ENCODE measurements around the gene HOXB7. TPM values are rescaled to one million over a fixed set of nuclear protein-coding genes. Genes with fewer than 3 reads are reported as not detected.

HOXB7 gene
- total RNA-seq, 1 experiment from 2014 or later = not detected

DNA sequence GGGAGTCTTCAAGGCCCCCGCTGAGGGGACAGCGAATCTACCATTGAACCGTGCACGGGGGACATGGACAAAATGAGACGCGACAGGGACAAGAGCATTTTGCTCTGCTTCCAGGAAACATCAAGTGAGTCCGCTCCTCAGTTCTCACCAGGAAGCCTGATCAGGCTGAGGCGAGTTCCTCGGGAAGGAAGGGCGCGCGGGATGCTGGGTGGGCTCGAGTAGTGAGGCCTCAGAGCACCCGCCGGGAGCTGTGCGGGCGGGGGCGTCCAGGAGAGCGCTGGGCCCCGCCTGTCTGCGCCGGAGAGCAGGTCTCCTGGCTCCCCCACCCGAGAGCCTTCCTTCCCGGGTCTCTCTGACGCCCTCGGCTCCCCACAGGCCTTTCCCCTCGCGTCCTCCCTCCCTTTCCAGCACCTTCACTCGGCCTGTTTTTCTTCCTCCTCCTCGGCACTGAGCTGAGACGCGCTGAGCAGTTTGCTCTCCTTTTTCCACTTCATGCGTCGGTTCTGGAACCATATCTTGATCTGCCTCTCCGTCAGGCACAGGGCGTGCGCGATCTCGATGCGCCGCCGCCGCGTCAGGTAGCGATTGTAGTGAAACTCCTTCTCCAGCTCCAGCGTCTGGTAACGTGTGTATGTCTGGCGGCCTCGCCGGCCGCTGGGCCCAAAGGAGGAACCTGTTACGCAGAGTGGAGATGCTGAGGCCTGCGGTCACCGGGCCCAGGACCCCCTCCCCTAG, 14.7 kb downstream of the HOXB7 start:
- H3K4me1 ChIP-seq (ENCODE audit: insufficient read depth, low read length) = no peaks in the 10 kb centered on the region
- no peaks in the 10 kb centered on the region for H3K9me3 ChIP-seq (ENCODE audit: control insufficient read depth, low read depth, low read length)
- no peak overlapping the region for H2AK5ac ChIP-seq (ENCODE audit: insufficient read length, low read length)
- H3T11ph ChIP-seq (ENCODE audit: low read length) = no peak overlapping the region
- H3K79me1 ChIP-seq (ENCODE audit: insufficient read depth, low read depth, low read length, poor library complexity, severe bottlenecking) = no peaks in the 10 kb centered on the region
- no peak overlapping the region for H4K91ac ChIP-seq (ENCODE audit: insufficient read length, low read depth, low read length)
- H3K27me3 ChIP-seq (ENCODE audit: insufficient read depth, low read length) = peaks cover 99% of the 10 kb centered on the region
- no peak overlapping the region for H2BK15ac ChIP-seq (ENCODE audit: low read depth, low read length)
- Mint-ChIP-seq H3K9me3 (peaks cover 4 to 21% of the 10 kb centered on the region in 2 experiments; a peak in 2 of 5 replicates), H3K27ac (no peak overlapping the region; a peak in 1 of 7 replicates), H3K4me1 (peaks cover 8 to 34% of the 10 kb centered on the region in 2 experiments), H3K4me3 (peak overlapping the region in 1 of 2 experiments; percentile 60; a peak in 2 of 5 replicates), H3K27me3 (ENCODE audit: low read depth) (peaks cover 100% of the 10 kb centered on the region), H3K36me3 (ENCODE audit: insufficient read depth in 1 of 3, low read depth in 3 of 3) (no peaks in the 10 kb centered on the region)
- no peak overlapping the region for H2AFZ ChIP-seq (ENCODE audit: low read length)
- H2BK12ac ChIP-seq (ENCODE audit: insufficient read length, low read depth, low read length) = no peak overlapping the region
- no peak overlapping the region for H3K9ac ChIP-seq (ENCODE audit: extremely low read depth, insufficient read length, low read length)
- H3K79me2 ChIP-seq (ENCODE audit: insufficient read depth, low read length) = no peaks in the 10 kb centered on the region
- H3K4me2 ChIP-seq (ENCODE audit: insufficient read depth, insufficient read length, low read length) = no peak overlapping the region
- no peak overlapping the region for H2BK5ac ChIP-seq (ENCODE audit: insufficient read length, low read length)
- H3K27ac ChIP-seq (ENCODE audit: insufficient read length, low read depth, low read length) = no peak overlapping the region
- H4K20me1 ChIP-seq (ENCODE audit: control insufficient read depth, insufficient read depth, insufficient read length) = no peaks in the 10 kb centered on the region
- TF ChIP-seq, protein P1, sequence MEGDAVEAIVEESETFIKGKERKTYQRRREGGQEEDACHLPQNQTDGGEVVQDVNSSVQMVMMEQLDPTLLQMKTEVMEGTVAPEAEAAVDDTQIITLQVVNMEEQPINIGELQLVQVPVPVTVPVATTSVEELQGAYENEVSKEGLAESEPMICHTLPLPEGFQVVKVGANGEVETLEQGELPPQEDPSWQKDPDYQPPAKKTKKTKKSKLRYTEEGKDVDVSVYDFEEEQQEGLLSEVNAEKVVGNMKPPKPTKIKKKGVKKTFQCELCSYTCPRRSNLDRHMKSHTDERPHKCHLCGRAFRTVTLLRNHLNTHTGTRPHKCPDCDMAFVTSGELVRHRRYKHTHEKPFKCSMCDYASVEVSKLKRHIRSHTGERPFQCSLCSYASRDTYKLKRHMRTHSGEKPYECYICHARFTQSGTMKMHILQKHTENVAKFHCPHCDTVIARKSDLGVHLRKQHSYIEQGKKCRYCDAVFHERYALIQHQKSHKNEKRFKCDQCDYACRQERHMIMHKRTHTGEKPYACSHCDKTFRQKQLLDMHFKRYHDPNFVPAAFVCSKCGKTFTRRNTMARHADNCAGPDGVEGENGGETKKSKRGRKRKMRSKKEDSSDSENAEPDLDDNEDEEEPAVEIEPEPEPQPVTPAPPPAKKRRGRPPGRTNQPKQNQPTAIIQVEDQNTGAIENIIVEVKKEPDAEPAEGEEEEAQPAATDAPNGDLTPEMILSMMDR (conservative IDR thresholded peaks at IDR 0.05) = no peak
- H3K56ac ChIP-seq (ENCODE audit: insufficient read length, low read depth, low read length) = no peak overlapping the region
- H3K23ac ChIP-seq (ENCODE audit: insufficient read length, low read depth, low read length) = no peak overlapping the region
- H3K4ac ChIP-seq (ENCODE audit: low read depth, low read length) = no peak overlapping the region
- H4K5ac ChIP-seq (ENCODE audit: insufficient read length, low read depth, low read length) = no peak overlapping the region
- H3K14ac ChIP-seq (ENCODE audit: insufficient read depth, low read length) = no peak overlapping the region
- H4K8ac ChIP-seq (replicated peaks; ENCODE audit: insufficient read length, low read depth, low read length) = no peak overlapping the region
- WGBS (ENCODE audit: extremely low coverage, insufficient read length, low lambda C conversion rate) = no CpG with 5 or more reads among the region's 54 CpGs
- H2BK20ac ChIP-seq (ENCODE audit: low read depth, low read length, poor library complexity, severe bottlenecking) = no peak overlapping the region
- no peak overlapping the region for H3K18ac ChIP-seq (ENCODE audit: insufficient read length, low read depth, low read length)
- H2BK120ac ChIP-seq (ENCODE audit: low read depth, low read length, poor library complexity, severe bottlenecking) = no peak overlapping the region
- no peaks in the 10 kb centered on the region for H3K23me2 ChIP-seq (ENCODE audit: insufficient read length, low read depth, low read length, poor library complexity, severe bottlenecking)
- no peak for DNase-seq

Measured in H9 (cell line).